Gastroesophageal sphincter (tissue), 3 donors: ENCODE results near the gene ZAR1.

ENCODE experiments used
- EP300 ChIP-seq: sonication (generic); formaldehyde crosslinking; IDR thresholded peaks from one replicate; pipeline ENCODE4 v1.6.1; 2017; ENCODE audit warnings: antibody characterized with exemption, mild to moderate bottlenecking
- POLR2A ChIP-seq, 2 donors: fragments of 450-650 bp; IDR thresholded peaks; one replicate each; pipeline ENCODE4 v1.6.1; 2017; ENCODE audit warnings: antibody characterized with exemption in 2 of 2, mild to moderate bottlenecking in 2 of 2, moderate library complexity in 1 of 2
- POLR2AphosphoS5 ChIP-seq: sonication (generic); formaldehyde crosslinking; IDR thresholded peaks from one replicate; pipeline ENCODE4 v1.6.1; 2017; ENCODE audit warnings: antibody characterized with exemption
- TF ChIP-seq, protein P1 (sequence below), 4 experiments: fragments of 200-600 bp in 2 of 4; fragments of 450-650 bp in 2 of 4; sonication (generic) in 1 of 4; IDR thresholded peaks; one replicate each; pipeline ENCODE4 v1.5.1; 2017 to 2019; ENCODE audit warnings: antibody characterized with exemption in 4 of 4, mild to moderate bottlenecking in 2 of 4, moderate library complexity in 2 of 4

DNA sequence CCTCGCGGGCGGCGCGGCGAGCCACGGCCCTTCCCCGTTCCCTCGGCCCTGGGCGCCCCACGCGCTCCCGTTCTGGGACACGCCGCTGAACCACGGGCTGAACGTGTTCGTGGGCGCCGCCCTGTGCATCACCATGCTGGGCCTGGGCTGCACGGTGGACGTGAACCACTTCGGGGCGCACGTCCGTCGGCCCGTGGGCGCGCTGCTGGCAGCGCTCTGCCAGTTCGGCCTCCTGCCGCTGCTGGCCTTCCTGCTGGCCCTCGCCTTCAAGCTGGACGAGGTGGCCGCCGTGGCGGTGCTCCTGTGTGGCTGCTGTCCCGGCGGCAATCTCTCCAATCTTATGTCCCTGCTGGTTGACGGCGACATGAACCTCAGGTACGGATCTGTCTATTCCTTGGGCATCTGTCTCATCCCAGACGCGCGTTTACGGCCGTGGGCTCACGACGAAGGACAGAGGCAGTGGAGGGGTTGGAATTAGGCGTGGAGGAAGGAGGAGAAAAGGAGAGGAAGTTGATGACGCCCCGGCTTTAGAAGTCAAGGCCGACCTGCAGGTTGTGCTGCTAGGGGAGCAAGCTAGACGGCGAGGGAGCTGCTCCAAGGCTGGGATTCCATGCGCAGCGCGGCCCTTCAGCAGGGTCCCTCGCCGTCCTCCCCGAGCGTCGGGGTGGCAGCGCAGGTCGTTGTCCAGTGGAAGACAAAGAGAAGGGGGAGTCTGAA, 6.1 kb upstream of the ZAR1 start:
- no peak for TF ChIP-seq POLR2AphosphoS5
- TF ChIP-seq, protein P1, sequence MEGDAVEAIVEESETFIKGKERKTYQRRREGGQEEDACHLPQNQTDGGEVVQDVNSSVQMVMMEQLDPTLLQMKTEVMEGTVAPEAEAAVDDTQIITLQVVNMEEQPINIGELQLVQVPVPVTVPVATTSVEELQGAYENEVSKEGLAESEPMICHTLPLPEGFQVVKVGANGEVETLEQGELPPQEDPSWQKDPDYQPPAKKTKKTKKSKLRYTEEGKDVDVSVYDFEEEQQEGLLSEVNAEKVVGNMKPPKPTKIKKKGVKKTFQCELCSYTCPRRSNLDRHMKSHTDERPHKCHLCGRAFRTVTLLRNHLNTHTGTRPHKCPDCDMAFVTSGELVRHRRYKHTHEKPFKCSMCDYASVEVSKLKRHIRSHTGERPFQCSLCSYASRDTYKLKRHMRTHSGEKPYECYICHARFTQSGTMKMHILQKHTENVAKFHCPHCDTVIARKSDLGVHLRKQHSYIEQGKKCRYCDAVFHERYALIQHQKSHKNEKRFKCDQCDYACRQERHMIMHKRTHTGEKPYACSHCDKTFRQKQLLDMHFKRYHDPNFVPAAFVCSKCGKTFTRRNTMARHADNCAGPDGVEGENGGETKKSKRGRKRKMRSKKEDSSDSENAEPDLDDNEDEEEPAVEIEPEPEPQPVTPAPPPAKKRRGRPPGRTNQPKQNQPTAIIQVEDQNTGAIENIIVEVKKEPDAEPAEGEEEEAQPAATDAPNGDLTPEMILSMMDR (IDR thresholded peaks at IDR 0.05): no peak
- no peak for TF ChIP-seq POLR2A (IDR thresholded peaks at IDR 0.05)
- TF ChIP-seq EP300: no peak
